Stimulated activated CD4-positive, alpha-beta T cell treated with anti-CD3 and anti-CD28 coated beads, Interleukin-15, amount 100 ng/mL, for 1 hour (primary cell): ENCODE results near the gene STAC2.

Experiments used
- DNase-seq, 2 donors: peaks; one replicate each; pipeline ENCODE4 v3.0.0-alpha.2; 2020; ENCODE audit warnings: low read depth in 1 of 2, low spot score in 1 of 2

Gene STAC2

GRCh38 chr17:39165841-39166349 is 59.9 kb downstream of the STAC2 start, which contains the start of gene ARL5C:
Gene ARL5C (minus strand): TSS chr17:39166161. CDS start chr17:39165760, 401 bp downstream.
- DNase-seq = no peak

- DNase-seq = no peak
Observed at GRCh38 chr17:39165178-39165840, 60.4 kb downstream of the STAC2 start.

GRCh38 chr17:39164675-39165143 is 61.0 kb downstream of the STAC2 start:
- peak; percentile 39 to 51 for DNase-seq

- no peak for DNase-seq
Observed at GRCh38 chr17:39161962-39162361, 63.8 kb downstream of the STAC2 start.
